ENCODE data around the gene SPATA46.

- TF ChIP-seq CTCF (IDR thresholded peaks at IDR 0.05) (no peak), EZH2 (IDR thresholded peaks at IDR 0.05; ENCODE audit: borderline replicate concordance, insufficient read depth, low read depth, low read length, poor library complexity, severe bottlenecking) (no peak)
Observed at GRCh38 chr1:162358928-162359327, 17.7 kb downstream of the SPATA46 start.

All from B cell (primary cell).